Activated CD8-positive, alpha-beta memory T cell treated with anti-CD3 and anti-CD28 coated beads for 36 hours (primary cell): ENCODE measurements around the gene KCNK3. TPM values are rescaled to one million over a fixed set of nuclear protein-coding genes. Genes with fewer than 3 reads are reported as not detected.

Experiments
- CTCF ChIA-PET: fragments of 350-600 bp; sonication (Branson Sonifier 250); formaldehyde crosslinking; loops from one replicate; lab custom pipeline; 2021; ENCODE audit warnings: antibody characterized with exemption; lab: Charles Lee
- POLR2A ChIA-PET: fragments of 350-600 bp; sonication (Branson Sonifier 250); formaldehyde crosslinking; loops from one replicate; lab custom pipeline; 2021; ENCODE audit warnings: antibody characterized with exemption; lab: Charles Lee
- total RNA-seq, 2 experiments: library from RNA; stranded (reverse); gene quantifications; one replicate each; pipeline ENCODE4 v1.2.3, GENCODE V29; 2021

Gene KCNK3
- total RNA-seq, 2 experiments from 2014 or later = not detected

DNA sequence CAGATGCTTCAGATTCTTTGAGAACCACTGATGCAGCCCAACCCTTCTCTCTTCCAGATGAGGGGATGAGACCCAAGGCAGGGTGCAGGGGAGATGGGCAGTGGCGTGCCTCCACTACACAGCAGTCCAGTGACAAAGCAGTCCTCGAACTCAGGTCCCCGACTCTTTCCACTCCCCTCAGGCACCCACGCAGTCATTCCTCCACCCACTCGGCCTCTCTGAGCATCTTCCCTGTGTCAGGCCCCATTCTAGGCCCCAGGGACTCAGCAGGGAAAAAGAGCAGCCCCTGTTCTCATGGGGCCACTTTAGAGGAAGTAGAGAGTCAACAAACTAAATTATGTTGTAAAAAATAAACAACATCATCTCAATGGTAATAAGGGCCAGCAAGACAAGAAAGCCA lies 15.2 kb downstream of the KCNK3 start:
- CTCF ChIA-PET = no interaction called here
- POLR2A ChIA-PET = no interaction called here

DNA sequence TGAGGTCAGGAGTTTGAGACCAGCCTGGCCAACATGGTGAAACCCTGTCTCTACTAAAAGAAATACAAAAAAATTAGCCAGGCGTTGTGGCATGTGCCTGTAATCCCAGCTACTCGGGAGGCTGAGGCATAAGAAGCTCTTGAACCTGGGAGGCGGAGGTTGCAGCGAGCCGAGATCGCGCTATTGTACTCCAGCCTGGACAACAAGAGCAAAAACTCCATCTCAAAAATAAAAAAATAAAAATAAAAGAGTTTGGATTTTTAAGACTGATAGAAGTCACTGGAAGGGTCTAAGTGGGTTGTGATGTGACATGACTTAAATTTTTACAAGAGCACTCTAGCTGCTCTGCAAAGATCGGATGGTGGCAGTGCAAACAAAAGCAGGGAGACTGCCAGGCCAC lies 15.9 kb downstream of the KCNK3 start:
- POLR2A ChIA-PET = no interaction called here
- CTCF ChIA-PET = no interaction called here

DNA sequence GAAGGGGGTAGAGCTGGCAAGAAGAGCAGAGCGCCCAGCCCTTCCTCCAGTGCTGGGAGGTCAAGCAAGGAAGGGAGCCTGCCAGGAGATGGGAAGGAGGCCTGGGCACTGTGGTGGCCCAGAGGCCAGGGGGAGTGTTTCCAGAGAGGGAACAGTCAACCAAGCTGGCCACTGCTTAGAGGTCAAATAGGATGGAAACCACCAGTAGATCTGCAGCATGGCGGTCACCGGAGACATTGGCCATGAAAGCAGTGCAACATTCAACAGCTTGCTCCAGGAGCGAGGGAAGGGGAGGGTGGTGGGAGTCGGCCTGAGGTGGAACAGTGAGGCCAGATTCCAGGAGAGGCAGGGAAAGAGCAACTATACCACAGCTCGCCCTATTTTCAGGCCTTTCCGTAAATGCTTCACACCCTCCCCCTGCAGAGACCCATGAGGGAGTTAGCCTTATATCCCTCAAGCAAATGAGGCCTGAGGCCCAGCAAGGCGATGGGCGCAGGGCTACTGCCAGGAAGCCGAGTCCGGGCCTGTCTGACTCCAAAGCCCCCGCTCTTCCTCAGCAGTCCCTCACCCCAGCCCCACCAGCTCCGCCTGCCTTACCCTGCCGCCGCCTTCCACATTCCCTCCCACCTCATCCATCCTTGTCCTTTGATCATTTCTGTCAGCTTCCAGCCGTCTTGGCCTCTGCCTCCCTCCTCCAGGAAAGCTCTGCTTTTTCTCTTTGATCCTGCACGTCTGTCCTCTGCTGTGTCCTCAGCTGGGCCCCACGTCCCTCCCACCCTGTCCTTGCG lies 17.0 kb downstream of the KCNK3 start:
- ChIA-PET CTCF (no interaction called here), POLR2A (no interaction called here)

GRCh38 chr2:26710145-26710544 lies 17.6 kb downstream of the KCNK3 start:
- CTCF ChIA-PET = no interaction called here
- POLR2A ChIA-PET = no interaction called here

DNA sequence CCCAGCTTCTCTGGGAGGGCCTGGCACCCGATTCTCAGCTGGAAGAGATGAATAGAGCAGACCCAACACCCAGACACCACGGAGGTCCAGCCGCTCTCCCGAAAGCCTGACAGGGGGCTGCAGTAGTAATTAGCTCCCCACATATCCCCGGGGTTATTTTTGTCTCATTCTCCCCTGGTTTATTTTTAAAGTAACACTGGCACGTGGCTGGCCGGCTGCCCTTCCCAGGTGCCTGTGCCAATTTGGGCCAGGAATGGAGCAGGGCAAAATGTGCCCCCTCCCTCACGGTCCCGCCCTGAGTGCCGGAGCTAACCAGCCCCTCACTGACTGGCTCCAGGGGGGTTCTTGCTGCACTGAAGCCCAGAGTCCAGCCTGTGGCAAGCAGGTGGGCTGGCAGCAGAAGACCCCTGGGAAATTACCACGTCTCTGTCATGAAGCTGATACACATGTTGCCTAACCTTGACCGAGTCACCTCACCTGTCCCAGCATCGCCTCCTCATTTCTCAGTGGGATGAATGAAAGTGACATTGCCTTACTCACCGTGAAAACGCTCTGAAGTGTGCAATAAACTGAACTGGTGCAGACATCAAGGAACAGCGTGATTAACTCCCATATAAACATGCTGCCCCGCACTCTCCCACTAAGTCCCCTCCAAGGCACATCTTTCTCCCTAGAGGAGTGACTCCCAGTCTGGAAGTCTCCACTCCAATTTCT lies 18.4 kb downstream of the KCNK3 start:
- CTCF ChIA-PET = no interaction called here
- POLR2A ChIA-PET = no interaction called here

GRCh38 chr2:26711457-26712161 lies 19.1 kb downstream of the KCNK3 start:
- POLR2A ChIA-PET = no interaction called here
- CTCF ChIA-PET = no interaction called here

DNA sequence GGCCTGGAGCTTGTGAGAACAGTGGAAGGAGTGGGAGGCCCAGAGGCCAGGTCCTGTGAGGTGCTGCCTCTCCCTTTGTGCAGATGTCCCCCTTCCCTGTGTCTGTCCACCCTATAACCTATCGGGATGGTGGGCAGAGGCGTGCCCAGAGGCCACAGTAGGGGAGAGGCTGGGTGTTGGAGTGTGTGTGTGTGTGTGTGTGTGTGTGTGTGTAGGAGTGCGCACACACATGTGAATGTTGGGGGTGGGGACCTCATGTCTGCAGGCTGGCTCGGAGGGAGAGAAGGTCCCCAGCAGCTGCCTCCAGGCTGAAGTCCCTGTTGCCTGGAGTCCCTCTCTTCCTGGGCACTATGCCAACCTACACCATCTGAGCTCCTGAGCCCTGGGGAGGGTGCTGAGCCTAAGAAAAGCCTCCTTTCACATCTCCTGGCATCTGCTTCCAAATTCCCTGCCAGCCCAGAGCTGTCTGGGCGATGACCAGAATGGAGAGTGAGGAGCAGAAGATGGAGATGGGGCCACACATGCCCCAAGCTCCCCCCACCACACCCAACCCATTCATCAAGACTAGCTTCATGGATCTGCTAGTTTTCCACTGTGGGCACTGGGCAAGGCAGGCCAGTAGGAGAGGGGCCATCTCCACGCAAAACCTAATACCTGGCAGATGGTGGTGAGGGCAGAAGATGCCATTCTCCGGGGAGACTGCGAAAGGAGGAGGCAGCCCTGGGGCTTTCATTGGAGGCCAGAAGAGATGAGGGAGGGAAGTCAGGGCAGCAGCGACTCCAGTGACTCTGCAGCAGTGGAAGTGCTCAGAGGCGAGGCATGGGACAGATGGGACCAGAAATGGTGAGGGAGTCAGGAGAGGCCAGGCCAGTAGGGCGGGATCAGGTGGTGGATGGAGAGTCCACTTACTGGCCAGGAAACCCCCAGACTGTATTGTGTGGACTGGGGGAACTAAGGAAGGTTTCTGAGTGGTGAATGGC lies 20.3 kb downstream of the KCNK3 start:
- ChIA-PET POLR2A (no interaction called here), CTCF (no interaction called here)

DNA sequence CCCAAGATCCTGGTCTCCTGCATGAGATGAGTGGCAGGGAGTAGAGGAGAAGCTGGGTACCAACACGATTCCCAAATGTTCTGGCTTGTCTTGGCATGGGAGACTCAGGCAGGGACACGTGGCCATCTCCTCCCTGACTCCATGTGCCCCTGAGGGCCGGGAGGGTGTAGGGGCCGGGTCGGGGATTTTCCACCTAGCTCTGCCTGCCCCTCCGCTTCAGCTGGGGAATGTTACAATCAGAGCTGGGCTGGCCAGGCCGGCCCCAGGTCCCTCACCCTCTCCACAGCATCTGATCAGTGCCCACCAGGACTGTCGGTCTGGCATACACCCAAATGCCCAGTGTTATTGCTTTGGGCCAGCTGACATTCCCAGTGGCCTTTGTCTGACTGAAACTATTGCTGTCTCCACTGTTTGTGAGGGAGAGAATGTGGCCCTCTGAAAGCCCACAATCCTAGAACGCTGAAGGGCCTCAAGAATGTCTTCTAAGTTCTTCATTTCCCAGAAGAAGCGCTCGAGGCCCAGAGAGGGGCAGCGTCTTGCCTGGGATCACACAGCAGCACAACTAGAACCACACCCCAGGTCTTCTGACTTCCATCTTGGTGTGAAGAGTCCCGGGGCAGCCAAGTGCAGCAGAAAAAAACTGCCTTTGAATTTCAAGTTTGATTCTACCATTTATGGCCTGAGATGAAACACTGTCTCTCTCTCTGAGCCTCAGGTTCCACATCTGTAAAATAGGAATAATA lies 23.2 kb downstream of the KCNK3 start:
- ChIA-PET POLR2A (no interaction called here), CTCF (interaction anchor here (1.6 kb wide), 1 partner anchor 110 kb away, joined by 3 read pairs; no protein-coding TSS in a partner anchor)

- POLR2A ChIA-PET = no interaction called here
- CTCF ChIA-PET = no interaction called here
Measured at GRCh38 chr2:26716340-26716739, 23.8 kb downstream of the KCNK3 start.

- POLR2A ChIA-PET = no interaction called here
- CTCF ChIA-PET = no interaction called here
Measured at GRCh38 chr2:26716769-26717168, 24.2 kb downstream of the KCNK3 start.

DNA sequence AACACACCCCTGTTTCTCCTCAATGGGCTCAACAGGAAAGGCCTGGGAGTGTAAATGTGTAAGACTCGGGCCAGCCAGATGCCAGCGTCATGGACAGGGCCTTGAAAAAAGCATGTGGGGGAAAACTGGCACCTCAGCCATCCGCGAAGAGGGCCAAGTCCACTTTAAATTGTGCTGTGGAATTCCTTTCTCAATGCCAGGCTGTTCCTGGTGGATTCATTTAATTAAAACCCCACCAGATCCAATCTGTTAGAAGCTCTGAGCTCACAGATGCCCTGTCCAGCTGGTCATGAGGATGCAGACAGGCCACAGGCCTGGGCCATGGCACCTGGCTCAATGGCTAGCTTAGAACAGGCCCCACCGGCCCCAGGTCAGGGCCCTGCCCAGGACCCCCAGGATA lies 24.8 kb downstream of the KCNK3 start:
- POLR2A ChIA-PET = no interaction called here
- CTCF ChIA-PET = no interaction called here

DNA sequence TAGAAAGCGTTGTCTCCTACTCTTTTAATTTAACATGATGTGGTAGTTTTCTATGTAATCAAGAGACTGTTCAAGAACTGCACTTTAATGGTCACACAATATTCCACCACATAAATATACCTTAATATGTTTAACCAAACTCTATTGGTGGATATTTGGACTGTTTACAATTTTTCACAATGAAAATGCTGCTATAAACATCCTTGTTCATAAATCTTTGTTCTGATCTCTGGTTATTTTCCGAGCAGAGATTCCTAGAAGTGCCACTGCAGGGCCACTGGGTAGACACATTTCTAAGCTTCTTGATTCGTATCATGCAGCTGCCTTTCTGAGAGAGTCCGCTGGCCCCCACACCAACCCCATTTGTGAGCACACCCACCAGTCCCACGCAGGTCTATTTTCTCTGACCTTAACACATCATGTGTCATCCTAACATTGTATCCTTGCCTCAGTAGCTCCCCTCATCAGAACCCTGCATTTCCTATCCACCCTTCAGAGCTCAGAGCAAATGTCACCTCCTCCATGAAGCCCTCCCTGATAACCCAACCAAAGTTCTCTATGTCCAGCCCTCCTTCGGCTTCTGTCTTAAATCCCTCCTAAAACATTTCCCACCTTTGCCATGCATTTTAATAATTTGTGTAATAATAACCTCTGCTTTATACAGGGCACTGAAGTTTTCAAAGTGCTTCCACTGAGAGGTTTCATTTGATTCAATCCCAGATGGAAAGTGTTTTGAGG lies 26.6 kb downstream of the KCNK3 start:
- CTCF ChIA-PET = interaction anchor here (0.6 kb wide), 1 partner anchor 186 kb away, joined by 3 read pairs; no protein-coding TSS in a partner anchor

DNA sequence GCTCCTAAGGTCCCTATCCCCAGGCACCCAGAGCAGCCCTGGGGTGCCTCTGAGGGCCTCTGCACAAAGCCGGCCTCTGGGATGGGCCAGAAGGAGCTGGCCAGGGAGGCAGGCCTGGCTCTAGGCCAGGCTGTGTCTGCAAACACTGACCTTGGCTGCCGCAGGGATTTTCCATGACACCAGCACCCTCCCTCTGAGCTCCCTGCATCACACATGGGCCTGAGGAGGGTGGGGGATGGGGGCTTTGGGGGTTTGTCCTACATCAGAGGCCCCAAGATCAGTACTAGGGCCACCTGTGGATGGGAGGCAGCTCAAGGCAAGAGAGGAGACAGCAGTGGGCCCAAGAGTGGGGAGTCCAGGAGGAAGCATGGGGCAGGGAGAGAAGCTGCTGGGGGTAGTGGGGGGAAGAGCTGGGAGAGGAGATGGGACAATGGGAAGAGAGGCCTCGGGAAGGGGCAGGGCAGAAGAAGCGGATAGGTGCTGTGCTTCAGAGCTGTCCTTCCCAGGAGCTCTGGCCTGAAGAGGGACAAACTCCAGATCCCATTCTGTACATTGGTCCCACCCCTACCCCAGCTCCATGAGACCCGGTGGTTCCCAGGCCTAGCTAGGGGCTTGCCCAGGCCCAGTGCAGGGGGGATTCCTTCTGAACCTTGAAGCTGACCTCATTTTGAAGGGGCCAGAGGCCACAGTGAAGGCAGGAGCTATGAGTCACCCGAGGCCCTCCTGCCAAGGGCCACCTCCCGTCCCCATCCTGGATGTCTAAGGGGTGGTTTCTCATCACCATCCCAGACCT lies 28.0 kb downstream of the KCNK3 start:
- ChIA-PET POLR2A (no interaction called here), CTCF (no interaction called here)

More for the DNA sequence above, 26.6 kb downstream of the KCNK3 start:
- POLR2A ChIA-PET = no interaction called here

DNA sequence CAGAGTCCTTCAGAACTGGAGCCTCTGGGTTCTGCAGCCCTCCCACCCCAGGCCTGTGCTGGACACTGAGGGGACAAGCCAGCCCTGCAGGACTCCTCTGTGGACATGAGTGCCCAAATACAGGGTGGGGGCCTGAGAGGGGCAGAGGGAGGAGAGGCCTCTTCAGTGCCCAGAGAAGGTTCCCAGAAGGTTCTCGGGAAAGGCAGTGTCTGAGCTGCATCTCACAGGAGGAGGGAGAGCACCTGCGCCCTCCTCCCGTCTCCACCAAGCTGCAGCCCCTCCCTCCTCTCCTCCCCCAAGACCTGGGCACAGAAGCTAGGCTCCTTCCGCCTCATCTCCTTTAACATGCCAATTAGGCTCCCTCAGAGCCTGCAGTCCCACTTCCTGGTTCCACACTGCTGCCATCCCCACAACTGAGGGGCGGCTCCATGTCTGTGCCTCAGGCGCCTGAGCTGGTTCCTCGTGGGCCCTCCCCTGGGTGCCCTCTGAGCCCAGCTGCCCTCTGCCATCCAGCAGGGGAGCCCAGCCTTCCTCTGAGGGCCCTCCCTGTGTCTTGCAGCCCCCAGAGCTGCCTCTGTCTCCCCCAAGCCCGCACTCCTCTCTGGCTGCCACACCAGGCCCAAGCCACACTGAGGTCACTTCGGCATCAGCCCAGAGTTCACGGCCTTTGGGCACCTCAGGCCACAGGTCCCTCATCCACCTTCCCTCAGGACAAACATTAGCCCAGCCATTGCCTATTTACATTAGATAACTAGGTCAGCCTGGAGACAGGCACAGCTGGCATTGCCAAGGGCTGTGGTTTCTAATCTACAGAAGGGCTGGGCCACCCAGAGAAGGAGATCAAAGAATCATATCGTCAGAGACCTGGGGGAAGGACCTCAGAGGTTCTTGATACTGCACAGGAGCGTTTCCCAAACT lies 28.9 kb downstream of the KCNK3 start:
- ChIA-PET CTCF (no interaction called here), POLR2A (no interaction called here)

DNA sequence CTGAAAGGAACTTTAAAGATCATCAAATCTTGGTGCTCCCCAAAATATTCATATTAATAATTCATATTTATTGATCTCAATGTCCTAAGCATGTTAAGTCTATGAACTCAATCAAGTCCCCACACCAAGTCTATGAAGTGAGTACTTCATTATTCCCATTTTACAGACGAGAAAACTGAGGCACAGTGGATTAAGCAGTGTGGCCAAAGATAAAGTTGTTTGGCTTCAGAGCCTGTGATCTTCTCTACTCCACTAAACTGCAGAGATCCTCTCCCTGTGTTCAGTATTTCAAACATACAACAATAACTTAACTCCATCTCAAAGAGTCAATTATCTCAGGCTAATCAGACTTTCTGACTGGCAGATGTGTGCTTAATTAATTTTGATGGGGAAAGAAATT lies 29.8 kb downstream of the KCNK3 start:
- ChIA-PET POLR2A (no interaction called here), CTCF (no interaction called here)

- ChIA-PET CTCF (no interaction called here), POLR2A (no interaction called here)
Measured at GRCh38 chr2:26722911-26723310, 30.4 kb downstream of the KCNK3 start.
